ENCODE data around the gene KIAA0930. TPM values are rescaled to one million over a fixed set of nuclear protein-coding genes. Genes with fewer than 3 reads are reported as not detected.
A peak's percentile ranks its signal among the peaks of the same experiment; 100 is the strongest.
"Not testable (repeated sequence)": the region's sequence is repeated elsewhere in the genome, so short reads cannot be mapped to it uniquely, and the experiment has no call there.

Gene KIAA0930
- total RNA-seq, 2 donors from 2014 or later, result 13.0 to 20.4 TPM

DNA sequence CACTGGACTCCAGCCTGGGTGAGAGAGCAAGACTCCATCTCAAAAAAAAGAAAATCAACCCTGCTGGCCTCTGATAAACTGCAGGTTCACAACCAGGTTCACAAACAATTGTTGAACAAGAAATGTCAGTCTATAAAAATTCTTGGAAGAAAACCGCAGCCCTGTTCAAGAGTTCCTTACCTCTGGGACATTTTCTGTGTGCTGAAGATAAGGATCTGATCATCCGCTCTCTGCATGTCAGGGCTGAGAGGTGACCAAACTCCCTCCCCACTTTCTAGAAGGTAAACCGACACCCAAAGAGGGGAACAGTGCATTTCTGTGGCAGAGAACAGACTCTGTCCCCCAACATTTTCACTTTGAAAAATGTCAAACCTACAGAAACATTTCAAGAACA, 39.9 kb upstream of the KIAA0930 start:
- Histone ChIP-seq H3K36me3 (no peaks in the 10 kb centered on the region), H3K4me1 (peaks cover 0 to 33% of the 10 kb centered on the region in 2 donors), H3K27ac (peak overlapping the region; percentile 27 to 51), H3K27me3 (no peaks in the 10 kb centered on the region), H3K9me3 (no peaks in the 10 kb centered on the region), H3K4me3 (no peak overlapping the region)
- TF ChIP-seq, protein P1, sequence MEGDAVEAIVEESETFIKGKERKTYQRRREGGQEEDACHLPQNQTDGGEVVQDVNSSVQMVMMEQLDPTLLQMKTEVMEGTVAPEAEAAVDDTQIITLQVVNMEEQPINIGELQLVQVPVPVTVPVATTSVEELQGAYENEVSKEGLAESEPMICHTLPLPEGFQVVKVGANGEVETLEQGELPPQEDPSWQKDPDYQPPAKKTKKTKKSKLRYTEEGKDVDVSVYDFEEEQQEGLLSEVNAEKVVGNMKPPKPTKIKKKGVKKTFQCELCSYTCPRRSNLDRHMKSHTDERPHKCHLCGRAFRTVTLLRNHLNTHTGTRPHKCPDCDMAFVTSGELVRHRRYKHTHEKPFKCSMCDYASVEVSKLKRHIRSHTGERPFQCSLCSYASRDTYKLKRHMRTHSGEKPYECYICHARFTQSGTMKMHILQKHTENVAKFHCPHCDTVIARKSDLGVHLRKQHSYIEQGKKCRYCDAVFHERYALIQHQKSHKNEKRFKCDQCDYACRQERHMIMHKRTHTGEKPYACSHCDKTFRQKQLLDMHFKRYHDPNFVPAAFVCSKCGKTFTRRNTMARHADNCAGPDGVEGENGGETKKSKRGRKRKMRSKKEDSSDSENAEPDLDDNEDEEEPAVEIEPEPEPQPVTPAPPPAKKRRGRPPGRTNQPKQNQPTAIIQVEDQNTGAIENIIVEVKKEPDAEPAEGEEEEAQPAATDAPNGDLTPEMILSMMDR (IDR thresholded peaks at IDR 0.05), result no peak
- no peak for DNase-seq (ENCODE audit: low spot score)

DNA sequence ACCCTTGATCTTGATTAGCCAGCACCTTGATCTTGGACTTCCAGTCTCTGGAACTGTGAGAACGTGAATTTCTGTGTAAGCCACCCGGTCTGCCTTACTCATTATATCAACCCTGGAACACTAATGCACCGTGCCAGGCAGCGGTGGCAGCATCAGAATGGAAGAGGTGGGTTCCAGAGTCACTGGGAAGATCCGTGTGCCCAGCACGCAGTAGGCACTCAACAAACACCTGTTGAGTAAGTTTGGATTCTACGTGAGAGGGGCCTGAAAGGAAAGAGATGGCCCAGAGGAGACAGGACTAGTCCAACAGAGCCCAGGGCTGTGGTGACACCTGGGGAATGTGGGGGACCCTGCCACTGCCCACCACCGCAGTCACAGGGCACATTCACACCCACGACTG, 37.4 kb upstream of the KIAA0930 start:
- TF ChIP-seq, protein P1 (IDR thresholded peaks at IDR 0.05), result no peak
- H3K4me1 ChIP-seq, result peaks cover 0 to 17% of the 10 kb centered on the region in 2 donors
- no peaks in the 10 kb centered on the region for H3K27me3 ChIP-seq
- H3K9me3 ChIP-seq, result no peaks in the 10 kb centered on the region
- no peak overlapping the region for H3K4me3 ChIP-seq
- no peak for DNase-seq (ENCODE audit: low spot score)
- no peak overlapping the region for H3K27ac ChIP-seq
- no peaks in the 10 kb centered on the region for H3K36me3 ChIP-seq

DNA sequence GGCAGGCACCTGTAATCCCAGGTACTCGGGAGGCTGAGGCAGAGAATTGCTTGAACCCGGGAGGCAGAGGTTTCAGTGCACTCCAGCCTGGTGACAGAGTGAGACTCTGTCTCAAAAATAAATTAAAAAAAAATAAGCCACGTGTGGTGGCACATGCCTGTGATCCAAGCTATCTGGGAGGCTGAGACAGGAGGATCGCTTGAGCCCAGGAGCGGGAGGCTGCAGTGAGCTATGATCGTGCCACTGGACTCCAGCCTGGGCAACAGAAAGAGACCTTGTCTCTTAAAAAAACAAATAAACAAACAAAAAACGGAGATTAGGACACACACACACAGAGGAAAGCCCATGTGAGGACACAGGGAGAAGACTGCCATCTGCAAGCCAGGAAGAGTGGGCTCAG, 37.0 kb upstream of the KIAA0930 start:
- peaks cover 0 to 20% of the 10 kb centered on the region in 2 donors for H3K4me1 ChIP-seq
- H3K27ac ChIP-seq; H3K27me3 ChIP-seq; H3K9me3 ChIP-seq; H3K36me3 ChIP-seq; H3K4me3 ChIP-seq; DNase-seq (ENCODE audit: low spot score): not testable (repeated sequence)

DNA sequence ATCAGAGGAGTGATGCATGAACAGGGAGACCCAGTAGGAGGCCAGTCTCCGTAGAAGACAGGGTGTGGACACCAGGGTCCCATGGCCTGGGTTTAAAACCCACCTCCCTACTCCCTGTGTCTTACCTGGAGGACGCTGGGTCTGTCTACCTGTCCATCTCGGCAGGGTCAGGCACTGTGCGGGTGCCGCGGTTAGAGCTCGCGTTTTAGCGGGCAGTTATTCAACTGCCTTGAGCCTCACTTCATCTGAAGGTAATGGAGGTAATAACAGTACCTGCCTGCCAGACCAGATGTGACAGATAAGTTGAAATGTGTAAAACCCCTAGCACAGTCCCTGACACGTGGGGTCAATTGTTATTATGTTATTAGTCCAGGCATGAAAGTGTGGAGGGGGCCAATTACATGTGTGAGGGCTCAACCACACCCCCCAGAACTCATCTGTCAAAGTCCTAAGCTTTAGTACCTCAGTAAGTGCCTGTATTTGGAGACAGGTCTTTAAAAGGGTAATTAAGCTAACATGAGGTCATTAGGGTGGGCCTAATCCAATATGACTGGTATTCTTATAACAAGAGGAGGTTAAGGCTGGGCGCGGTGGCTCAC, 35.9 kb upstream of the KIAA0930 start:
- Histone ChIP-seq H3K36me3 (no peaks in the 10 kb centered on the region), H3K27ac (no peak overlapping the region), H3K9me3 (no peaks in the 10 kb centered on the region), H3K4me3 (no peak overlapping the region), H3K4me1 (peaks cover 0 to 31% of the 10 kb centered on the region in 2 donors), H3K27me3 (no peaks in the 10 kb centered on the region)
- TF ChIP-seq, protein P1 (IDR thresholded peaks at IDR 0.05), result no peak
- DNase-seq (ENCODE audit: low spot score), result no peak

DNA sequence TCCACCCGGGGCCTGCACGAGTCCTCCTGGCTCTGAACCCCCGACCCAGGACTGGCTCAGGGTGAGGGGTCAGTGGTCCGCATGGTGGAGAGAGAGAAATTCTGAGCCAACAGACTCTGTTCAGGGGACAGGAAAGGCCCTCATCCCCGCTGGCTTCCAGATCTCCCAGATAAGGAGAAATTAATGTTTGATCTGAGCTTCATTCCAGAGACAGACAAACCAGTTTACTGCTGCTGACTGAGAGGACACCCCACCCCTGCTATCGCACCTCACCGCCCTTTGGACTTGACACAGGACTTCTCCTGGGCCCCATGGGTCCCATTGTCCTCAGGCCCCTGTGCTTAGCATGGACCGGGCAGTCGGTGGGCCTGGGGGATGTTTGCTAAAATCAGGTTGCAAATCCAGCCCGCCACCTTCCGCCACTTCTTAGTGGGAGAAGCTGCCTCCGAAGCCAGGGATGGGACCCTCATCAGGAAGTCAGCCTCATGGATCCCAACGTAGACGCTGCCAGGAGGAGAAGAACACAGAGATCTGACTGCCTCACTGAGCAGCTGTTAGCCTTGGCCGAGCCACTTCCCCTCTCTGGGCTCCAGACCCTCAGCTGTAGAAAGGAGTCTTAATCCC, 32.9 kb upstream of the KIAA0930 start:
- H3K4me1 ChIP-seq, result peaks cover 0 to 32% of the 10 kb centered on the region in 2 donors
- DNase-seq (ENCODE audit: low spot score), result no peak
- H3K4me3 ChIP-seq, result no peak overlapping the region
- peak overlapping the region in 1 of 2 donors; percentile 91 for H3K27ac ChIP-seq
- no peaks in the 10 kb centered on the region for H3K9me3 ChIP-seq
- no peaks in the 10 kb centered on the region for H3K27me3 ChIP-seq
- TF ChIP-seq, protein P1 (IDR thresholded peaks at IDR 0.05), result no peak
- H3K36me3 ChIP-seq, result no peaks in the 10 kb centered on the region

DNA sequence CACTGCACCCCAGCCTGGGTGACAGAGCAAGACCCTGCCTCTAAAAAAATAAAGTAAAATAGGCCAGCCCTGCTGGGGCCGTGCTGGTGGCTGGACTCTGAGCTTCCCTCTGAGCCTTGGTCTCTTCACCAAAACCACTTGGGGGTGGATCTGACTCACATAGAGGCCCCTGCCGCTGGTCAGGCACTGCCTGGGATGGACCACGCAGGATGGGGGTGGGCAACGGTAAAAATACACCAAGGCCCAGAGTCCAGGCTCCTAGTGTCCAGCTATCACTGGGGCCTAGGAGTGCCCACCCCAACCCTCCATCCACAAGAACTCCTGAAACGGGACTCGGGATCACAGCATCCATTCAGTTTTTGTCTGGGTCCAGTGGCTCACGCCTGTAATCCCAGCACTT, 31.8 kb upstream of the KIAA0930 start:
- DNase-seq (ENCODE audit: low spot score), result no peak
- TF ChIP-seq, protein P1 (IDR thresholded peaks at IDR 0.05), result no peak
- Histone ChIP-seq H3K27ac (peak overlapping the region; percentile 78 to 91), H3K27me3 (no peaks in the 10 kb centered on the region), H3K4me3 (no peak overlapping the region), H3K4me1 (peaks cover 0 to 41% of the 10 kb centered on the region in 2 donors), H3K9me3 (no peaks in the 10 kb centered on the region), H3K36me3 (no peaks in the 10 kb centered on the region)

All from right atrium auricular region (tissue), 2 donors.